Measurements from ENCODE around the gene RGS17.
"Not testable (repeated sequence)": the region's sequence is repeated elsewhere in the genome, so short reads cannot be mapped to it uniquely, and the experiment has no call there.

Gene RGS17

DNA sequence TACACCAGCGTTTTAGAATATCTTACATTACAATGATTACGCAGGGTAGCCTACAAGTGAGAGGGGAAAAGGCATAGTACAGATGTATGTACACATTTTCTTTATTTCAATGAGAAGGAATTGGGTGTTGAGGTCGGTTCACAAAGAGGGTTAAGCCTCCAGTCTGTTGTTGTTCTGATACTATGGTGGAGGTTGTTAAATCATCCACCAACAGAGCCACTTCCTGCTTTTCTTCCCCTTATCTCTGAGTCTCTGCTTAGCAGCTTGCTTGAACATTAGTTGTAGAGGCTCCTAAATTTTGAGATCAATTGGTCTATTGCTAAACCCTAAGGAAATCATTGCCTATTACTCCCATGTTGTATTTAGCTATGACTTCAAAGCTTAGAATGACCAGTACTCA is 7.3 kb downstream of the RGS17 start:
- no peak for DNase-seq (ENCODE audit: low spot score)

DNA sequence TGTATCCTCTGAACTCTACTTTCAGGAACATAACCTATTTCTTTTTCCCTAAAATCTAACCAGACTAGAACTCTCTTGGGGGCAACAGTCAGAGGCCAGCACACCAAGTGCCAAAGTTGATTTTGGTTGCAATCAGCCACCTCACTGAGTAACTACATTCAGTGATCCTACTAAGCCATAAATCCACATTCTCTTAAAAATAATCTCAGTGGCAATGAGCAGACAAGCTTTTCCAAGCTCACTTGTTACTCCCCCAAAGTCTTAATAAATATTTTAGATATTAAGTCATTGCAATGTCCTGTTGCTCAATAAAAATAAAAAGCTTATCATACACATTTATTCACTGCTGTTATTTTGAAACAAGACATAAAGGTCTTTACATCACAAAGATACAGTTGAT is 9.8 kb downstream of the RGS17 start:
- DNase-seq (ENCODE audit: low spot score) = no peak

DNA sequence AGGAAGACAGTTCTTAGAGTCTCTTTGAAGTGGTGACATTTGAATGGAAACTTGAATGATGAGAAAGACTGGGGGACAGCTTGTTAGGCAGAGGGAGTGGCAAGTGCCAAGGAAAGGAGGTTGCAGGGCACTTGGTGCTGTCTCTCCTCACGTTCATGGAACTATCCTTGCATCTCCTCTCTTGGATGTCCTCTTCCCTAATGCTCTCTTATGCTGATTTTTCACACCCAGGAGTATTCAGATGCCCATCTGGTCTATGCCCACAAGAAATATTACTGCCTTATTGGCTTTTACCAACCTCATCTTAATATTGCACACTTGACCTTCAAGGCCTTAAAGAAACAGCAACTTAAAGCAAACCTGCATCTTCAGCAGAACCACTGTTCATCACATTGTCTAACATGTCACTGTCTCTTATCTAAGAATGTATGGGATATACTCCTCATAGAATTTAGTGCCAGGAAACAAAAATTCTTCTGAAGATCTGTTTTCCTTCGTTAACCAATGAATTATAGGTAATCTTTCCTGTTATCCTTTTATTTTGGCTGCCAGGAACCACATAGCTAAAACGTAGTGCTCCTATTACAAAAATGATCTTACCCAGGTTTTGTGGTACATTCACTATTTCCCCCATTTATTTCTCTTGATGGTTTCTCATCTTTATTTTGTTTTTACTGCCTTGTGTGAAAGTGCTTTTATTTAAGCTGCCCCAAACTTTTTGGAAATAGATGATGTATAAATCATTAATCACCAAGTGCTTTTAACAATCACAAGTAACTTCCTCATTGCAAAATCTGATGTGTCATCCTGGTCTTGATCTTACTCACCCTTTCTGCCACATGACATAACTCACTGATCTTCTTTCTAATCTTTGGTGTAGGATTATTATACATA is 12.8 kb downstream of the RGS17 start:
- peak; percentile 40 for DNase-seq (ENCODE audit: low spot score)

DNA sequence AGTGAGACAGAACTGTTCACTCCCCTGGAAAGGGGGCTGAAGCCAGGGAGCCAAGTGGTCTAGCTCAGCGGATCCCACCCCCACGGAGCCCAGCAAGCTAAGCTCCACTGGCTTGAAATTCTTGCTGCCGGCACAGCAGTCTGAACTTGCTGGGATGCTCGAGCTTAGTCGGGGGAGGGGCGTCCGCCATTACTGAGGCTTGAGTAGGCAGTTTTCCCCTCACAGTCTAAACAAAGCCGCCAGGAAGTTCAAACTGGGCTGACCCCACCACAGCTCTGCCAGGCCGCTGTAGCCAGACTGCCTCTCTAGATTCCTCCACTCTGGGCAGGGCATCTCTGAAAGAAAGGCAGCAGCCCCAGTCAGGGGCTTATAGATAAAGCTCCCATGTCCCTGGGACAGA is 20.0 kb downstream of the RGS17 start:
- not testable (repeated sequence) for DNase-seq (ENCODE audit: low spot score)

DNA sequence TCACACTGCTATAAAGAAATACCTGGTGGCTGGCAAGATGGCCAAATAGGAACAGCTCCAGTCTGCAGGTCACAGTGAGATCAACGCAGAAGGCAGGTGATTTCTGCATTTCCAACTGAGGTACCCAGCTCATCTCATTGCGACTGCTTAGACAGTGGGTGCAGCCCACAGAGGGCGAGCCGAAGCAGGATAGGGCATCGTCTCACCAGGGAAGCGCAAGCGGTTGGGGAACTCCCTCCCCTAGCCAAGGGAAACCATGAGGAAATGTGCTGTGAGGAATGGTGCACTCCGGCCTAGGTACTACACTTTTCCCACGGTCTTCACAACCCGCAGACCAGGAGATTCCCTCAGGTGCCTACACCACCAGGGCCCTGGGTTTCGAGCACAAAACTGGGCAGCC is 20.5 kb downstream of the RGS17 start:
- DNase-seq (ENCODE audit: low spot score) = not testable (repeated sequence)

DNA sequence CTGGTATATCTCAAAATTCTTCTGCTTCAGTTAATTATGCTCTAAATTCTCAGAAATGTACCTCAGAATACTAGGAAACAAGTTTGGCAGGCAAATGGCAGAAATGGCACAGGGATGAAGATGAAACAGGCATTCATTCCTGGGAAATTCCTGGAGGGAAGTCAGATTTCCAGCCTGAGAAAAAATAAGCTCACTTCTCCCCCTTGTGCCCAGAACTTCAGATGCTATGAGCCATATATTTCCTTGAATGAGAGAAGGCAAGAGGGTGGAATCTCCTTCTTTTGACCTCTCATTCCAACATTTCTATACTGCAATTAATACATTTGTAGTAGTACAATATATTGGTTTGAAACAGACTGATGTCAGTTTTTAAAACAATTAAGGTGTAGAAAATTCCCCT is 22.8 kb downstream of the RGS17 start:
- no peak for DNase-seq (ENCODE audit: low spot score)

DNA sequence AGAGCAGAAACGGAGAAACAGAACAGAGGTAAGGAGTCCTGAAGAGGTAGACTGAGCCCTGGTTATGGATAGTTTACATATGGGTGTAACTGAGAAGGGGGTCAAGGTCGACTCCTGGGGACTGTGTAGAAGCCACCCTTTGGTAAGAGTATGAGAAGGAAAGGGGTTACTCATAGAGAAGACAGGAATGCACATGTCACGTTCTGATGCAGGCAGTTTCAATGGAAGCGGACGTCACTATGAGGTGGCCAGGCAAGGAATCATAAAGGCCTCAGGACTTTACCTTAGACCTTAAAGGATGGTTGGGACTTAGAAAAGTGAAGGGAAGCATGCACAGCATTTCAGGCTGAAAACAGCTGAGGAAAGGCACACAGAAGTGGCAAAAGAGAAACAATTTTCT is 25.1 kb downstream of the RGS17 start:
- no peak for DNase-seq (ENCODE audit: low spot score)

DNA sequence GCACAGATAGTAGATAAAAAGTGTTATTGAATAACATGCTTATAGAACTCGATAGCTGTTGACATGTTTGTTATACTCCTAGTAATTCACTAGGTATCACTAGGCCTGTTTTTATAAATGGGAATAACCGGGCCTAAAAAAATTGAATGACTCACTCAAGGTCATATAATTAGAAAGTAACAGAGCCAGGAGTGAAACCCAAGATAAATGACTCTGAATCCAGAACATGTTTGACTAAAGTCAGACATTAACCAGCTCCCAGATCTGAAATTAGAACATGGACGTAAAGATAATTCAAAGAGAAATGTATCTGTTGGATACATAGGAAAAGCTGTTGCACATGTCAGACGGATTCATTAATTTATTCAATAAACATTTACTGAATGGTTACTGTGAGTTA is 26.9 kb downstream of the RGS17 start:
- DNase-seq (ENCODE audit: low spot score) = no peak

DNA sequence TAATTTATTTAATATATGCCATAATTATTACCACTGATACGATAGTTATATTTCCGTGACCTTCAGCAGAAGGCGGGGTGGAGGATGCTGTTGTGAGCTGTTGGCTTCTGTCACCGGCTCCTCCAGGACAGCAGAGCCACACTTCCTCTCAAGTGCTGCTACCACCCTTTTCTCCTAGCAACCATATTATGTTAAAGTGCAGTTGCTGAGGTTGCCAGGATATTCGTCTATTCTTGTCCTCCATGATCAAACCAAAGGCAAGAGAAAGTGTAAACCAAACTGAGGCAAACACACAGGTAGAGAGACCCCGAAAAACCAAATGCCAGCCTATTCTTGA is 27.8 kb downstream of the RGS17 start:
- DNase-seq (ENCODE audit: low spot score) = no peak

DNA sequence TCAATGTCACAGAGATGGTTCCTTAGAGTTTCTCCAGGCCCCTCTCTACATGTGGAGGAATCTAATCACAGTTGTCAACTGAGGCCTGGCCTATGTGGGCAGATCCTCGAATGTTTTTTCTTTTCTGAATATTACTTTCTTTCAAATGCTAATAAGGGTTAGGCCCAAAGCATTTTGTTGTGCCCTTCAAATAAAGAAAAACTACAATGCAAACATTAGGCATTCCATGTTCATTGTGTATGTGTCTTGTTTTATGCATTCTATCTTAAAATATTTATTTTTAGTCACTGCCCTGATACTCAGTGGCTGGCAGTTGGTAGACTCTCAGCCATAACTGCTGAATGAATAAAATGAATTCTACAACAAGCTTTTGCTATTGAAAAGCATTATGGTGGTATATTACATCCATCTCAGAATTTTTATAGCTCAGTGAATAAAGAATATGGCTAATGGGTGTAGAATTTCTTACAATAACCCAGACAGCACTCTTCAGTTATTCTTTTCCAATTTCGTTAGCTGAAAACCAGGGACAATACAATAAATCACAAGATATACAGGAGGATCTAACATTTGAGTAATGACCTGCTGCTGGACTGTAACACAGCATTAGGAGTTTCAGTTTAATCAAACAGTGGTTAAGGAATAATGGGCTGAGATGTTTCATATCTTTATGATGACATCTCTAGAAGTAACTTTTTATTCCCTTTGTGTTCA is 28.3 kb downstream of the RGS17 start:
- no peak for DNase-seq (ENCODE audit: low spot score)

DNA sequence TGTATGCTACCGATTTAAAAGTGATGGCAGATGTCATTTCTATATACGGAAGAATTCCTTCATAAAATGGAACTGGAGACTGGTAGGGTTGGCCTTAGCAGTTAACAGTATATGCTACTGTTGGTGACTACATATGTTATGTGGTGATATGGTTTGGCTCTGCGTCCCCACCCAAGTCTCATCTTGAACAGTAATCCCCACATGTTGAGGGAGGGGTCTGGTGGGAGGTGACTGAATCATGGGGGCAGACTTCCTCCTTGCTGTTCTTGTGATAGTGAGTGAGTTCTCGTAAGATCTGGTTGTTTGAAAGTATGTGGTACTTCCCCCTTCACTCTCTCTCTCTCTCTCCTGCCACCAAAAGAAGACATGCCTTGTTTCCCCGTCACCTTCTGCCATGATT is 29.6 kb downstream of the RGS17 start:
- no peak for DNase-seq (ENCODE audit: low spot score)

DNA sequence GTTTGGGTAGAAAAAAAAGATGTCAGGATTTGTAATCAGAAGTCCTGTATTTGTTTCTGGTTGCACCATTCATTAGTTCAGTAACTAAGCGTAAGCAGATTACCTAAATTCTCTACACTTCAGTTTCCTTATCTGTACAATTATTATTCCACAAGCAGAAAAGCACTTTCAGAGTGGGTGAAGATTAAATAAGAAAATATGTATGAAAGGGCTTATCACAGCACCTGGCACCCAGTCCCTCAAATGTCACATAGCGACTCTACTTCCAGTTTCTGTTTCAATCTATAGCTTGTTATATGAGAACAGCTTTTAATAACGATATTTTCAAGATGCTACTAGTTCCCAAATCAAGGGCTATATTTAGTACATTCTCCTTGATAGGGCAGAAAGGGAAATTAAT is 31.4 kb downstream of the RGS17 start:
- DNase-seq (ENCODE audit: low spot score) = no peak

DNA sequence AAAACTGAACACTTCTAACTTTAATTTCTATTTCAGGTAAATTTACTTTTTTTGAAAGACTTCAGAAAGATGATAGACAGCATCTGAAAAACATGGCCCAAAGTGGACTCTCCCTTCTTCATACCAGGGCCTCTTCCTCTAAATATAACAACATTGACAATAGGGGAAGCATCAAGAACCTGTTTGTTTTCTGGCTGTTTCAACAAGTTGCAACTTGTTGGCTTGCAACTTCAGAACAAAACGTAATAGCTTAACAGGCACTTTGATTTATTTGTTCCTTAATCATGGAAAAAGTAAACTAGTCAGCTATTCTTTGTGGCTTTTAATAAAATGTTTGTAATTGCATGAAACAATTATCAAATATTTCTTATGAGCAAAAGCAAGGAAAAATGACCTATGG is 34.3 kb downstream of the RGS17 start:
- no peak for DNase-seq (ENCODE audit: low spot score)

DNA sequence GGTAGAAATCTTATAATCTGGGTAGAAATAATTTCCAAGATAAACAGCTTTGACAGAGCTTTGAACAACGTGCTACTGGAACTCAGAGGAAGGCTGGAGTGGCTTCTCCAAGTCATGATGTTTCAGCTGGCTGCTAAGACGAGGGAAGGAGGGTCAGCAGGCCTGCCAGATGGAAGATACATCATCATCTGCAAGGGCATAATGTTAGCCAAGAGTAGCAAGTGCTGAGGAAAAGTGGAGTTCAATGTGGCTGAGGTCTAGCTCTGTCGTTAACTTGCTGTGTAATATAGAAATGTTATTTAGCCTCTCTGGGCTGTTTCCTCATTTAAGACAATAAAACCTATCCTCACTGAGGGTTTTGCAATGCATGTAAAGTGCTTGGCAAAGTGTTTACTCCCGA is 35.1 kb downstream of the RGS17 start:
- no peak for DNase-seq (ENCODE audit: low spot score)

DNA sequence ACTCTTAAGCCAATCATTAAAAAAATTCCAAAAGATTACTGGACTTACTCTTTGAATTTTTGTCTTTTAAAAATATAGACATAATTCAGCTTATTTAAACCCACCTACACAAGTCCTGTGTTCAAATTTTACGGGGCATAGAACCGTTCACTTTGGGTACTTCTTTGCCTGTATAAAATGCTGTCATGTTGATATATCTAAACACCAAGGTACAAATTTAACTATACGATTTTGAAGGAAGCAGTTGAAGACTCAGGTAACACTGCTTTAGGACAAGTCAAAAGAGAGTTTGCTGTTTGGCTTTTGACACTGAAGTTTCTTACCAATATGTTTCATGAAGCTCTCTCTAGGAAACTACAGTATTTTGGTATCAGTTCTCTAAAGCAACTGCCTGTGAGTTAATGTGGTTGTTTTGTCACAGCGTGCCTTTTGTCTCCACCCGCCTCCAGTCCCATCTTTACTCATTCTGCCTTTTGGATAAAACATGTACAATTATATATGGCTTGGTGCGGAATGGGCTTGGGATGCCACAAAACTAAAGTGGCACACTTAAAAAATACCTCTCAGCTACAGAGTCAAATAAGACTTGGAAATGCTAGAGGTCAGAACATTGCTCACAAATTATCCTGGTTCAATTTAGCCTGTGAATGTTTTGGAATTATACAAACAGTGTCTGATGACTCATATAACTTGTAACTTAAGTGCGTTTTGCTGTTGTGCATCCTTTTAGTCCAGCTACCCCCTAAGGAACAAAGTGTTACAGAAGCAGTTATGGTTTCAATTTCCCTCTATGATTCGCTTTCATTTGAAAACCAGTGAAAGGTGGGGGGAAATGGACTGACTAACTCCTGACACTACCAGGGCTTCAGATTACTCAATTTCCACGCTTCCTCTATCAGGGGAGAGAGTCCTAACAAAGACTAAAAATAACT is 38.7 kb downstream of the RGS17 start:
- DNase-seq (ENCODE audit: low spot score) = peak; percentile 82

DNA sequence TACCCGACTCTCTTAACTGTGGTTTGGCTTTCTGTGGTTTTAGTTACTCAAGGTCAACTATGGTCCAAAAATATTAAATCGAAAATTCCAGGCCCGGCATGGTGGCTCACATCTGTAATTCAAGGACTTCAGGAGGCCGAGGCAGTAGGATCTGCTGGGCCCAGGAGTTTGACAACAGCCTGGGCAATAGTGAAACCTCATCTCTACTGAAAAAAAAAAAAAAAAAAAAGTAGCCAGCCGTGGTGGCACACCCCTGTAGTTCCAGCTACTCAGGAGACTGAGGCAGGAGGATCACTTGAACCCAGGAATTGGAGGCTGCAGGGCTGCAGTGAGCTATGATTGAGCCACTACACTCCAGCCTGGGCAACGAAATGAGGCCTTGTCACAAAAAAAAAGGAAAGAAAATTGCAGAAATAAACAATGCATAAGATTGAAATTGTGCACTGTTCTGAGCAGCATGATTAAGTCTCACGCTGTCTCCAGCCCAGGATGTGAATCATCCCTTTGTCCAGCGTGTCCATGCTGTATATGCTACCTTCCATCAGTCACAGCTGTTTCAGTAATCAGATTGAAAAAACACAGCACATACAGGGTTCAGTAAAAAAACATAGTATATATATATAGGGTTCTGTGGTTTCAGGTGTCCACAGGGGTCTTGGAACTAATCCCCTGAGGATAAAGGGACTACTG is 40.7 kb downstream of the RGS17 start:
- peak; percentile 89 for DNase-seq (ENCODE audit: low spot score)

DNA sequence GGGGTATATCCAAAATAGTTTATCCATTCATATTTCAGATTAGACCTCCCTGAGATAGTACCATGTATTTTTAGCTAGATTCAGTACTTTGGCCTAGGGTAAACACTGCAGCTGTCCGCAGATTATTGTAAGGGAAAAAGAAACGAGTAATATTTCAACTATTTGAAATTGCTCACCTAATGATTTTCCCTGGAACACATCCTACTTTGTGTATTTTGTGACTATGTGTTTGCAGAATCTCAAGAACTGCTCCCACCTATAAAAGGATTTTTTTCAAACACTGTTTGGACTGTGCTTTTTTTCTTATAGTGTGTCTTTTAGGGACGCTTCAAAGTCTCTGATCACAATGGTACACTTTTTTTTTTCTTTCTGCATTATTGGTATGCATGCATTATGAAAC is 42.3 kb downstream of the RGS17 start:
- DNase-seq (ENCODE audit: low spot score) = no peak

DNA sequence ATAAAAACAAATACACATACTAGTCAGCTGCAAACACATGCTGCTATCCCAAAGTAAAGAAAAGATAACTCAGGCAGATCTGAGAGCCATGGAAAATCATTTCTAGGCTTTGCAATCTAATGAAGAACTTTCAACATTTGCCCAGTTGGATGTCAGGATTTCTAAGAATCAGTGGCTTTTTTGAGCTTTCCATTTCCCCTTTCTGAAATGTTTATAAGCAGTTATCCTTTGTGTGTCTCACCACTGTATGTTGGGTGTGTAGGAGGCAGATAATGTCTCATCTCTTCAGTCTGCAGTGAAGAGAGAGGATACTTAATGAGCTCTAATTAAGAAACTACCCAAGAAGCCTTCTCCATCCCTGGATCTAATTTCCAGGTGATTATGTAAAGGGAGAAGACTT is 43.6 kb downstream of the RGS17 start:
- DNase-seq (ENCODE audit: low spot score) = no peak

DNA sequence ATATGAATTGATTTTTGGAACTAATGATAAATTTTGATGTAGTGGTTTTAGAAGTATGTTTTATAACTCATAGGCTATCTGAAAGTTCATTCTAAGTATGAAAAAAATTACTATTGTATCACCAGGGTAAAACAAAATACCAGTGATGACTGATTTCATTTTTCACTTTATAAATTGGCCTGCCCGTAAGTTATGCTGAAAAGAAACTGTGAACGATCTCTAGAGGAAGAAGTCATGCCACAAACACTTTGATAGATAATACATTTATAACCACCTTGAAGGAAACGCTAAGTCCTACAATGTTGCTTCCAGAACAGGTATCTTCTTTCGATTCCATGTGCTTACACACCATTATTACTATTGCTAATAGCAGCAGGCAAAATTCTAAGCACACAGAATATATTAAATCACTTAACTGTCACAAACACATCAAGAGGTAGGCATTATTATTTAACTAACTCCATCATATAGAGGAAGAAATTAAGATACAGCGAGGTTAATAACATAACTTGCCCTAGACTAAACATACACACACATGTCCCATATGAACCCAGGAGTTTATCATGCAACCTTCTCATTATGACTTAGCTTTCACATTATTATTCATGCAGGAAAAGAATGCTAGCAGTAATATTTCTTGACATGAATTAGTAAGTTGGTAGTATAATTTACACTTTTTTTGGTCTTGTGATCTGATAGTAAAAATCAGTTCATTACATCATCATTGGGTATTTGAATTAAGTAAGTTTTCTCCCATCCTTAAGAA is 44.7 kb downstream of the RGS17 start:
- DNase-seq (ENCODE audit: low spot score) = no peak

DNA sequence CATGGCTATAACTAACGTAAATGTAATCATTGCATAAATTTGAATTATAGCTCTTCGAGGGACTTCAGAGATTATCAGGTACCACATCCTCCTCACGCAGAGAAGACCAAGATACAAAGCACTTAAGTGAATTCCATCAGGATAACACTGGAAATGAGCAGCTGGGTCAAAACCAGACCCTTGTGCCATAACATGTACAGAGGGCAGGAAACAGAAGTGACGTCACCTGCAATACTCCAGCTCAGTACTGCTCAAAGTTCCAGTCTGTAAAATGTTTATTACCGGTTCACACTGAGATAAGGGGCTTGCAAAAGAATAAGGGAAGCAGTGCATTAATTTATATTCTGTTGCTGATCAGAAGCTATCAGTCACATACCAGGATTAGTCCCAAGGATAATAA is 45.8 kb downstream of the RGS17 start:
- DNase-seq (ENCODE audit: low spot score) = no peak

DNA sequence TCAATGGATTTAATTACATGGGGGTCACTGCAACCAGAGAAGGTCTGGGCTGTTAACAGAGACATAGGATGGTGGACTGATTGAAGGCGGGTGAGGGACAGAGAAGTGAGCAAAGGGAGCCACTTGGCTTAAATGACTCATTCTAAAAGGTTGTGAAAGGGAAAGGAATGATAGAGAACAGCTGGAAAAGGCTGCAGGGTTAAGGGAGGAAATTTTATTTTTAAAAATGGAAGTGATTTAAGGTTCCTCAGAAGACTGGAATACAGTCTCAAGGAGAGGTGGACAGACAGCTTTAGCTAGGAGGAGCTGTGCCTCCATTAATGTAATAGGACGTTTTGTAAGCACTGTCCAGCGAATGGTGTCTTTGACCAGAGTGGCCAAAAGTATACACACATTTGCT is 46.7 kb downstream of the RGS17 start:
- DNase-seq (ENCODE audit: low spot score) = no peak

All from kidney capillary endothelial cell (primary cell).